Activated CD8-positive, alpha-beta memory T cell treated with anti-CD3 and anti-CD28 coated beads for 48 hours (primary cell): ENCODE results near the gene COASY.
A peak's percentile ranks its signal among the peaks of the same experiment; 100 is the strongest.

ENCODE experiments used
- DNase-seq, 3 experiments: peaks; one replicate each; pipeline ENCODE4 v3.0.0-alpha.2; 2020; ENCODE audit warnings: low read depth in 2 of 3, low spot score in 2 of 3

Gene COASY

GRCh38 chr17:42561897-42562387, at the start of gene COASY:
TSS of gene COASY (plus strand) at chr17:42562148. CDS start at chr17:42562623, 475 bp downstream.
- peak; percentile 77 to 90 (median 89) for DNase-seq

GRCh38 chr17:42512246-42512645, 49.7 kb upstream of the COASY start:
- DNase-seq, result no peak

DNA sequence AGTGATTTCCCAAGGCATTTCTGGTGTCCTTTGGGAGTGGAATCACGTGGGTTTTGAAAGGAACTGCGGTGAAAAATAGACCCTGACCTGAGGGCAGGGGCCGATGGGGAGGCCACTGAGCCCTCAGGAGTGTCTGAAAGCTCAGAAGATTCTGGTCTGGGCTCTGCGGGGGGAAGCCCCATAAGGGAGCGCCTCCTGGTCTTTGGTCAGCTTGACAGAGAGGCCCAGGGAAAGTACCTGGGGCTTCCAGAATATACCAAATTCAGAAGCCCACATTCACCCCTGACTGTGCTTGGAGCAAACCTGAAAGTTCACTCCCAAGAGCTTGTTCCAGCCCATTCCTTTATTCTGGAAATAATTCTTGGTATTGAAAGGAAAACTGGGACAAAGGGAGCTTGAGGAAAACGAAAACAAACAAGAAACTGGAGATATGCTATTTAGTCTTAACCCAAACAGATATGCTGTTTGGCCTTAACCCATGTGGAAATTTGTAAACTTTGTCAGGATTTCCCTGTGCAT, 49.2 kb upstream of the COASY start:
- DNase-seq, result no peak

DNA sequence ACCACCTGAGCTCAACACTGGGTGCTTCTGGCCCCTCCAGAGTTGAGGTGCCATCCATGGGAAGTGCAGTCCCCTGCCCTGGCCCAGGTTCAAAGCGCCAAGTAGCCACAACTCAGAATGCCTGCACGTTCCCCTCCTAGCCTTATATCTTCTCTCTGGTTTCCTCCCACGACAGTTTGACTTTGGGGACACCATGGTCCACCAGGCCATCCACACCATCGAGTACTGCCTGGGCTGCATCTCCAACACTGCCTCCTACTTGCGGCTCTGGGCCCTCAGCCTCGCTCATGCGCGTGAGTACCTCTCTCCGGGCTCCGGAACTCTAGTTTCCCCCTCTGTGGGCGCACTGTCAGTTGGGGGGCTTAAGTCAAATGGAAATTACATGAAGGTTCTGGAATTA, 48.3 kb upstream of the COASY start:
- no peak for DNase-seq

DNA sequence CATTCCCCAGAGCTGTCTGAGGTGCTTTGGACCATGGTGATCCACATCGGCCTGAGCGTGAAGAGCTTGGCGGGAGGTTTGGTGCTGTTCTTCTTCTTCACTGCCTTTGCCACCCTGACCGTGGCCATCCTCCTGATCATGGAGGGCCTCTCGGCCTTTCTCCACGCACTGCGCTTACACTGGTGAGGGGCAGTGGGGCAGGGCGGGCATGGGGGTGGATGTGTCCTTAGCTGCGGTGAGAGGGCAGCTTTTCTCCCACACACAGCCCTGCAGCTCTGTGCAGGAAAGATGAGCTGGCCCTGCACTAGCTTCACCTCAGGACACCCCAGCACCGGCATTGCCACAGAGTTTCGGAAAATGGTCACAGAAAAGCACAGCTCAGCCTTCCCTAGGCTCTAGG, 47.7 kb upstream of the COASY start:
- DNase-seq, result no peak

GRCh38 chr17:42514867-42515266, 47.1 kb upstream of the COASY start:
- no peak for DNase-seq

DNA sequence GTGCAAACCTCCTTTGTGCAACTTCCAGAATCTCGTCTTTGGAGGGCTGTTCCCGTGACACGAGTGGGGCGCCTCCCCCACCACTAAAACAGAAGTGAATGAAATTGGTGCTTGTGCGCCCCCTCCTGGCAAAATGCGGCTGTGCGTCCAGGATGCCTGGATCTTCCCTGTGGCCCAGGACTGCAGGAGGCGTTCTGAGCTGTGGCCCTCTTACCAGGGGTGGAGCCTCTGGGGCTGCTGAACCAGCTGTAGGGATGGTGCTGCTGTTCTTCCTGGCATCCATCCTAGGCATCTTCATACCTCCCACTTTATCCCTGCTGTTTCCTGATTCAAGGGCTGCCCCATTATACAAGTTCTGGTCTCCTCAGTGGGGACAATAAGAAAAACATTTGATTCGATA, 44.4 kb upstream of the COASY start:
- peak; percentile 47 to 81 (median 71) for DNase-seq

DNA sequence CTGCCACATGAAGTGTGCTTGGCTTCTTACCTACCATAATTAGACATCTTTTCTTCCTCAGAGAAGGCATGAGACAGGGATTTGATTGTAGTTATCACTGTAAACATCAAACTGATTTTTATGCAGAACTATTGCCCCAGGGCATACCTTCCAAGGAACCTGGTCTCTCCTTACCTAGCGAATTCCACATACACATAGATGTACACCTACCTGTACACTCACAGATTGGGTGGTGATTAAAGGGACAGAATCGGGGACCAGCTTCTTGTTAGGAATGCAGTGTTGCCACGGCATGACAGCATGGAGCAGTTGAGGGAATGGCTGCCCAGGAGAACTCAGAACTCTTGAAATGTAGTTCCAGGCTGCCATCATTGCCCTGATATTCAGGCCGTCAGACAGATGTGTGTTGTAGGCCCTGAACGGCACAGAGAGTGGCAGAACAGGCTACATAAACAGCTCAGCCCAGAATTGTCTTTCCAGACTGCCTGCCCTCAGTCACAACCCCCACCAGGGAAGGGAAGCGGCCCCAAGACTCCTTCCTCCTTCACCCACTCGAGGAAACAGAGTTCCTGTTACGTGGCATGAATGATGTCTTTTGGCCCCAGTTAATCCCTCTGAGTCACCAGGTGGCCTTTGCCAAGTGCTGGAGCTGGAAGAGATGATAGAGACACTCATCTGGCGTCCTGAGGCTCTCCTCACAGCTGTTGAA, 43.7 kb upstream of the COASY start:
- DNase-seq, result no peak

DNA sequence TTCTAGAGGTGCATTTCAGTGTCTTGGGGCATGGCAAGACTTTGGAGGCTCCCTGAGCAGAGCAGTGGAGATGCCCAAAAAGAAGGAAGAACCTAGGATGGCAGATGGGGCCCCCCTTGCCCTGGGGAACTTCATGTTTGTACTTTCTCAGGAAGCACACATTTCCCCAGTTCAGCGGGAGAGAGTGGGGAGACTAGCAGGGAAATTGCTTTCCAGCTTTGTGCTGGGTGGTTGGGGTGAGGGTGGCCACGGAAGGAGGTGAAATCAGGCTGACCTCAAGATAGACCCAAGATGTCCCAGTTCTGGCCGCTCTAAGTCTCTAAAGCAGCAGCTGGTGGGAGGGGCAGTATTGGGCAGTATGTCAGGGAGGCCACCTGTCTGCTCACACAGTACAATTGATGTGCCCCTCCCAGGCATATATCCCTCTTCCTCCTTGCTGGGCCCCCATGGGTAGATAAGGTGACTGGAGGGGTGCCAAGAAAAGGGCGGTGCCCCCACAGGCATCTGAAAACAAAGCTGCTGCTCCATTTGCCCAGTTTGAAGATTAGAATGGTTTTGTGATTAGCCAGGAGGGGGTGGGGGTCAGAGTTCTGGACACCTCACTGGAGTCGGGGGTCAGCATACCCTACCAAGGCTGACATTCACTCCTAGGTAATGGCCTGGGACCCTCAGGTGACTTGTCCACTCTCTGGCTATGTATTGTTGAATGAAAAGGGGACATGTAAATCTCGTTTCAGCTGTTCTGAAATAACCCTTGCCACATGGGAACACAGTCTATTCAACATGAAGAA, 43.0 kb upstream of the COASY start:
- no peak for DNase-seq

DNA sequence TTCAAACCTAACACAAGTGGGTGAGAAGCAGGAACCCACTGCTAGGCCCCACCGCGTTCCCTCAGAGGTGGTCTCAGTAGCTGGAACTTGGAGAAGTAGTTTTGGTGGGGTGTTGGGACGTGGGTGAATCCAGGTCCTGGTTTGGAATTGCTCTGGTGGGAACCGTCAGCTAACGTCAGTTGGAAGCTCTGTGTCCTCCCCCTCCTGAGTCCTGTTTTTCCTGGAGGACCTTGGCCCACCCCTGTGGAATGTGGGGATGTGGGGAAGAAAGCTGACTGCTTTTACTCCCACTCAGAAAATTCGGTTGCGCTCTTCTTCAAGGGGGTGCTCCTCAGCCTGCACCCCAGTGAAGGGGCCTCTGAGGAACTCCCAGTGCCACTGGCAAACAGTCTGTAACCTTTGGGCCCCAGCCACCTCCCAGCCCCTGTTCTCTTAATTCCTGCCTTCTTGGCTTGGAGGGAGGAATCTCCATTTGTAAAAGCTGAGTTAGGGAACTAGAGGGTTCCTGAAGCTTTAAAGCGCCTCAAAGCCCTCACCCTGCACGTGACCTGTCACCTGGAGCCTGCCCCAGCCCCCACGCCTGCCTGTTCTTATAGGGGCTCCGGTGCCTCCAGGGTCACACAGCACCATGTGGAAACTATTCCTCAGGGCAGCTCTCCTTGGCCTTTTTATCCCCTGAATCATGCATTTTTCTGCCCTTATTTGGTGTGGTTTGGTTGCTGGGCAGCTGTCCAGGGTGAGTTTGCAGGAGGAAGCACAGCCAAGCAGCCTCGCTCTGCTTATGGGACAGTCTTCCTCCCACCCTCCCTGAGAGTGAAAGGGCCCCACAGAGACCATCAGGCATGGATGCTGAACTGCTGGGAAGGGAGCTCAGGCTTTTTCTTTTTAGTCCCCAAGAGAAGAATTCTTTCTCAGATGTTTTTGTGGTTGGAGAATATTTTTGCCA, 42.1 kb upstream of the COASY start:
- DNase-seq, result no peak

DNA sequence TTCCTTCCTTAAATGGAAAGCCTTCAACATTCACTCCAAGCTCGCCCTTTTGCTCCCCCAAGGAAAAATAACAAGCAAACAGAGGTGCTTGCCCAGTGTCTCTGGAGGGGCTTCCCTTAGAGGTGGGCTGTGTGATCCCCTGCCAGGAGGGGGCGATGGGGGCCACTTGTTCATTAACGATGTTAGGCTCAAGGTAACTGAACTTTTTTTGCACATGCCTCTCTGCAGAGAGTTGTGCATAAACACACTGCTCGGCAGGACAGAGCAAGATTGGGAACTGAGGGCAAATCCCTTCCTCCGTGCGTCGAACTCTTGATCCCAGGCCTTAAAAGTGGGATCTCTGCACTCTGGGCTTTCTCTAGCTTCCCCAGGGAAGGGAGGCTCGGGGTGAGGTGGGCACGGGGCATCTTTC, 41.4 kb upstream of the COASY start:
- DNase-seq, result no peak

GRCh38 chr17:42521036-42521435, 40.9 kb upstream of the COASY start:
- DNase-seq, result no peak

DNA sequence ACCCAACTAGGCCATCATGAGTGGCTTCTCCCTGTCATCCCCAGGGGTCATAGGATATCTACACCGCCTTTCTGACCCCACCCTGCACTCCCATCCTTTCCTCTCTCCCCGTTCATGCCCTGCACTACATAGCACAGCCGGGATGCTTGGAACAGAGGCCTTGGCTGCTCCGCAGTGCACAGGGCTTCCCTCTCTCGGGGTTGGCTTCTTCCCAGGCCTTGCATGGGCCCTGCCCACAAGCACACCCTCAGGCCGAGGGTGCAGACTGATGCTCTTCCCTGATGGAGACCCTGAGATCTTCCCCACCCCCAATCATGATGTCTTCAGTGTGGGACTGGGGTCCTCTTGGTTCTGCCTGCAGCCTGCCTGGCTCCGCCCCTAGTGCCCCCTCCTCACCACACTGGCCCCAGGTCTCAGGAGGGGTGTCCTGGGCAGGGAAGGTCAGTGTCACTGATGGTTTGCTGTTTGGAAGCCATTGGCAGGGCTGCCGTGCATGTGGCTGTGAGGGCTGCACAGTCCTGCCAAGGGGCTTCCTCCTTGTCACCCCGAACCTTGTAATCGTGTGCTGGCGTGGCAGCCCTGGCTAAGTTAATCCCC, 40.2 kb upstream of the COASY start:
- DNase-seq, result no peak

DNA sequence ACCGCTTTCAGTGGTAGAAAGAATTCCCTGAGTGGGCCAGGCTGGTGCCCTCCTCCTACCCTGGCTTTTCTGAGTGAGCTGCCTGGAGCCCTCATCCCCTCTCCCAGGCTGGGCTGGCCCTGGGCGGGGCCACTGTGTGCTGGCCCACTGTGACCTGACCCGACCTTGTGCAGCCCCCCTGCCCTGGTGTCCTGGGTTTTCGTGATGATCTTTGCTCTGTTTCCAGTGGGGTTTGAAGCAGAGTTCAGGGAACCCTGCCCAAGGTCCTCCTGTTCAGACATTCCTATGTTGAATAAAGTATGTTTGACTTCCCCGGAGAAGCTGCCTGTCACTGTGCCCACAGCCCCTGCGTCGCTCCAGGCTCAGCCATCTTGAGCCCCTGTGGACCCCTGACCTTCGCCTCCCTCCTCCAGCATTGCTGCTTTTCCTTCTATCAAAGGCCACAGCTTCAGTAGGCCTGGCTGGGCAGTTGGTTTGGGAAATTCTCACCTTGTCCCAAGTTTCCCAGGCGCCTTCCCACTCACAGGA, 39.6 kb upstream of the COASY start:
- DNase-seq, result no peak

DNA sequence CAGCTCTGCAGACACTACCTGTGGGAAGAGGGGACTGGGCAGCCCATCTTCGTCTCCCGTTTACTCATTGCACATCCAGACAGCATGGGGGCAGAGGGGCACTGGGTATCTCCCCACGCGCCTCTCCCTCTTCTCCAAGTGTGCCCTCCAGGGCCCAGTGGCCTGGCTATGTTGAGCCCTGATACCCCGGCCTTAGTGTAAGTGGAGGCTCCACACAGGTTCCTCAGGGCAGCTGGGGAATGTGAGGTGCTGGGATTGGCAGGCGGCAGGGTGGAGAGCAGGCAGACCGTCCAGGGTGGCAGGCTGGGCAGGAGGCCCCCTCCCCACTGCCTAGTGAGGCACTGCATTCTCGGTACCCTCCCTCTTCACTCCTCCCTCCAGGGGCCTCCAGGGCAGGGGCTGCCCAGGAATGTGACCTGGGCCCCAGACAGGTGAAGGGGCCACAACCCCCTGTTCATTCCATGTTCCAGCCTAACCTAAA, 39.1 kb upstream of the COASY start:
- DNase-seq, result no peak

DNA sequence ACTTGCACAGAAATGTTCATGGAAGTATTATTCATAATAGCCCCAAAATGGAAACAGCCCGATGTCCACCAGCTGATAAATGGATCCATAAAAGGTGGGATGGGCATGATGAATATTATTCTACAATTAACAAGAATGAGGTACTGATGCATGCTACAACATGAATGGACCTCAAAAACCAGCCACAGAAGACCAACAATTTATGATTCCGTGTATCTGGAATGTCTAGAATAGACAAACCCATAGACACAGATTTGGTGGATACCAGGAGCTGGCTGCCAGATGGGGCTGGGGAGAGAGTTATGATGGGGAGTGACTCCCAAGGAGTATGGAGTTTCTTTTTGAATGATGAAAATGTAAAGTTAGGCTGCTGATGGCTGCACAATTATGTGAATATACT, 36.7 kb upstream of the COASY start:
- DNase-seq, result no peak

GRCh38 chr17:42526031-42526444, 35.9 kb upstream of the COASY start:
- DNase-seq, result no peak

DNA sequence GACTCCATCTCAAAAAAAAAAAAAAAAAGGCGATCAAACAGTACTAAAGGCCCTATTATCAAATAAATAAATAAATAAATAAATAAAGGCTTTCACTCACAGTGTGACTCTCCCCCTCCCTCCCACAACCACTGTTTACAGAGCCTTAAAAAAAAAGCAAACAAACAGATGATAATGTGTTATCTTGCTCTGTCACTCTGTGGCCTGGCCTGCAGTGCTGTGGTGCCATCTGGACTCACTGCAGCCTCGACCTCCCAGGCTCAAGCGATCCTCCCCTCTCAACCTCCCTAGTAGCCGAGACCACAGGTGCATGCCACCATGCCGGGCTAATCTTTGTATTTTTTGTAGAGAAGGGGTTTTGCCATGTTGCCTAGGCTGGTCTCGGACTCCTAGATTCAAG, 34.0 kb upstream of the COASY start:
- DNase-seq, result no peak

GRCh38 chr17:42529061-42529460, 32.9 kb upstream of the COASY start:
- no peak for DNase-seq

DNA sequence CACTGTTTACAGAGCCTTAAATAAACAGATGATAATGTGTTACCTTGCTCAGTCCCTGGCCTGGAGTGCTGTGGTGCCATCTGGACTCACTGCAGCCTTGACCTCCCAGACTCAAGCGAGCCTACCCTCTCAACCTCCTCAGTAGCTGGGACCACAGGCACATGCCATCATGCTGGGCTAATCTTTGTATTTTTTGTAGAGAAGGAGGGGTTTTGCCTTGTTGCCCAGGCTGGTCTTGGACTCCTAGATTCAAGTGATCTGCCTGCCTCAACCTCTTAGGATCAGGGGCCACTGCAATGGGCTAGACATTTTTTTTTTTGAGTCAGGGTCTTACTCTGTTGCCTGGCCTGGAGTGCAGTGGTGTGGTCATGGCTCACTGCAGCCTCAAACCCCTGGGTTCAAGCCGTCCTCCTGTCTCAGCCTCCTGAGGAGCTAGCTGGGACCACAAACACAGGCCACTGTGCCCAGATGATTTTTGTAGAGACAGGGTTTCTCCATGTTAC, 30.9 kb upstream of the COASY start:
- no peak for DNase-seq
